Pancreas (tissue), 10 donors: ENCODE measurements around the gene CYP2D6. TPM values are rescaled to one million over a fixed set of nuclear protein-coding genes. Genes with fewer than 3 reads are reported as not detected.
"Not testable (repeated sequence)": the region's sequence is repeated elsewhere in the genome, so short reads cannot be mapped to it uniquely, and the experiment has no call there.

ENCODE experiments used
- ATAC-seq, 4 donors: fragments of 200-7000 bp; cut with Tn5 transposase; one replicate each; pipeline versions ENCODE4 v1.8.0 to v1.9.1; 2020; ENCODE audit warnings: mild to moderate bottlenecking in 4 of 4, moderate library complexity in 4 of 4
- DNase-seq, 6 donors: peaks; one replicate each; pipeline ENCODE4 v3.0.0-alpha.2; 2020
- FAIRE-seq: peaks from 2 replicates; lab custom pipeline; 2012; peaks lifted over from hg19 to GRCh38; lab: Jason Lieb, UNC
- H3K27ac ChIP-seq, 4 donors: fragments of 200-600 bp; sonication (generic); 1 replicate in 3 of 4; 2 replicates in 1 of 4; pipeline versions ENCODE4 v1.5.0 to v1.8.0; 2020
- H3K27me3 ChIP-seq, 4 donors: fragments of 200-600 bp; one replicate each; pipeline ENCODE4 v1.8.0; 2021
- H3K36me3 ChIP-seq, 3 donors: fragments of 200-600 bp; sonication (generic) in 1 of 3; one replicate each; pipeline versions ENCODE4 v1.5.0 to v1.8.0; 2020 to 2021
- H3K4me1 ChIP-seq, 3 donors: fragments of 200-600 bp; one replicate each; pipeline ENCODE4 v1.8.0; 2021
- H3K4me3 ChIP-seq, 4 donors: fragments of 200-600 bp; sonication (generic) in 2 of 4; one replicate each; pipeline versions ENCODE4 v1.5.0 to v1.8.0; 2020 to 2021
- H3K9me3 ChIP-seq, 4 donors: fragments of 200-600 bp; one replicate each; pipeline ENCODE4 v1.8.0; 2021
- WGBS, 2 donors: extraction: QIAGEN DNeasy Blood & Tissue Kit; methylation state at CpG; one replicate each; pipeline ENCODE4 v1.1.7; 2013; 5-methylcytosine and 5-hydroxymethylcytosine counted together
- intact Hi-C, 3 donors: fragments of 100-400 bp; cut with DNase I; formaldehyde crosslinking; loops; one replicate each; pipeline versions ENCODE4 v1.11.1 to v1.14.2; 2022
- polyA plus RNA-seq, 2 donors: library from polyadenylated mRNA; stranded (reverse); fragments of 200-250 nt; gene quantifications; one replicate each; pipeline ENCODE4 v1.2.3, GENCODE V29; 2013
- total RNA-seq, 6 donors: library from RNA; stranded (reverse); fragmentation: NEBNext Ultra II Directional in 4 of 6; extraction: Animal tissue kit (Norgen Biotek cat#: 25700) in 4 of 6; gene quantifications; one replicate each; pipeline versions ENCODE4 v1.2.1 to v1.2.4, GENCODE V29; 2021 to 2023
- TF ChIP-seq, protein P1 (sequence below), 4 donors: fragments of 200-600 bp; sonication (generic) in 3 of 4; IDR thresholded peaks; one replicate each; pipeline versions ENCODE4 v1.5.0 to v1.8.0; 2021; ENCODE audit warnings: antibody characterized with exemption in 4 of 4
- donor health status: healthy with polysubstance abuse.
- donor health status: DM: no; HTN: no; CAD: no; lungs with moderate emphysema.
- donor health status: DM: no; HTN: no; CAD: no.
- donor health status: control.
- donor health status: control.
- donor health status: Bipolar disorder and iron deficiency.
- donor health status: DM: yes; HTN: yes; CAD: no.
- donor health status: DM: no; HTN: no; CAD: no.
- donor health status: DM: no; HTN: no; CAD: no.
- donor health status: DM: yes; HTN: yes; CAD: no.

Gene CYP2D6
- total and polyA plus RNA-seq, 8 donors, result 0.35 to 7.3 (median 0.66) TPM

DNA sequence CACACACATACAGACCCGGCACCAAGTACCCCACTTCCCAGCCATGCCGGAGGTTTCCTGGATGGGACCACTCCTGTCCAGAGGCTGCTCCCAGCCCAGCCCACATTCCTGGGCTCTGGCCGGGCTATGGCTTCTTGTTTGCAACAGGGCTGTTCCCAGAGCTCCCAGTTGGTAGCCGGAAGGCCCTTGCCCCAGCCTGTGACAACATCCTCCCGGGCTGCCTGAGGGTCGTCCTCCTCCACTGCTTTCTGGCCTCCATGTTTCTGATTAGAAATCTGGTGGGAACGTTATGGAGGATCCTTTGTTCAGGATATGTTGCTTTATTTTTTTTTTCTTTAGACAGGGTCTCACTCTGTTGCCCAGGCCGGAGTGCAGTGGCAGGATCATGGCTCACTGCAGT, 952 bp upstream of the CYP2D6 start:
- DNase-seq (no peak), FAIRE-seq (no peak), ATAC-seq (no peak)
- WGBS, 2 donors, result 69 to 75% methylated on average over 8 of the region's 8 CpGs
- intact Hi-C loops, result no loop called here
- H3K9me3 ChIP-seq, result no peaks in the 10 kb centered on the region
- no peaks in the 10 kb centered on the region for H3K36me3 ChIP-seq
- no peaks in the 10 kb centered on the region for H3K4me1 ChIP-seq
- H3K4me3 ChIP-seq, result no peak overlapping the region
- TF ChIP-seq, protein P1, sequence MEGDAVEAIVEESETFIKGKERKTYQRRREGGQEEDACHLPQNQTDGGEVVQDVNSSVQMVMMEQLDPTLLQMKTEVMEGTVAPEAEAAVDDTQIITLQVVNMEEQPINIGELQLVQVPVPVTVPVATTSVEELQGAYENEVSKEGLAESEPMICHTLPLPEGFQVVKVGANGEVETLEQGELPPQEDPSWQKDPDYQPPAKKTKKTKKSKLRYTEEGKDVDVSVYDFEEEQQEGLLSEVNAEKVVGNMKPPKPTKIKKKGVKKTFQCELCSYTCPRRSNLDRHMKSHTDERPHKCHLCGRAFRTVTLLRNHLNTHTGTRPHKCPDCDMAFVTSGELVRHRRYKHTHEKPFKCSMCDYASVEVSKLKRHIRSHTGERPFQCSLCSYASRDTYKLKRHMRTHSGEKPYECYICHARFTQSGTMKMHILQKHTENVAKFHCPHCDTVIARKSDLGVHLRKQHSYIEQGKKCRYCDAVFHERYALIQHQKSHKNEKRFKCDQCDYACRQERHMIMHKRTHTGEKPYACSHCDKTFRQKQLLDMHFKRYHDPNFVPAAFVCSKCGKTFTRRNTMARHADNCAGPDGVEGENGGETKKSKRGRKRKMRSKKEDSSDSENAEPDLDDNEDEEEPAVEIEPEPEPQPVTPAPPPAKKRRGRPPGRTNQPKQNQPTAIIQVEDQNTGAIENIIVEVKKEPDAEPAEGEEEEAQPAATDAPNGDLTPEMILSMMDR (IDR thresholded peaks at IDR 0.05), result no peak
- H3K27me3 ChIP-seq, result no peaks in the 10 kb centered on the region
- H3K27ac ChIP-seq, result no peak overlapping the region

DNA sequence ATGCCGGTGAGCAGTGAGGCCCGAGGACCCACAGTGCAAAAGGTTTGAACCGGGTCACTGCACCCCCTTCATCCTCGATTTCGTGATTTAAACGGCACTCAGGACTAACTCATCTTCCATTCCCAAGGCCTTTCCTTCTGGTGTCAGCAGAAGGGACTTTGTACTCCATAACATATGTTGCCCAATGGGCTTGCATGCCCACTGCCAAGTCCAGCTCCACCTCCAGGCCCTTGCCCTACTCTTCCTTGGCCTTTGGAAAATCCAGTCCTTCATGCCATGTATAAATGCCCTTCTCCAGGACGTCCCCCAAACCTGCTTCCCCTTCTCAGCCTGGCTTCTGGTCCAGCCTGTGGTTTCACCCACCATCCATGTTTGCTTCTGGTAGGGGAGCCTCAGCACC, 428 bp downstream of the CYP2D6 start:
- H3K4me1 ChIP-seq, H3K9me3 ChIP-seq, FAIRE-seq, H3K27ac ChIP-seq, intact Hi-C loops, H3K27me3 ChIP-seq, H3K36me3 ChIP-seq, DNase-seq, ATAC-seq, H3K4me3 ChIP-seq: not testable (repeated sequence)
- 0 to 33% methylated on average over 1 of the region's 7 CpGs for WGBS, 2 donors

DNA sequence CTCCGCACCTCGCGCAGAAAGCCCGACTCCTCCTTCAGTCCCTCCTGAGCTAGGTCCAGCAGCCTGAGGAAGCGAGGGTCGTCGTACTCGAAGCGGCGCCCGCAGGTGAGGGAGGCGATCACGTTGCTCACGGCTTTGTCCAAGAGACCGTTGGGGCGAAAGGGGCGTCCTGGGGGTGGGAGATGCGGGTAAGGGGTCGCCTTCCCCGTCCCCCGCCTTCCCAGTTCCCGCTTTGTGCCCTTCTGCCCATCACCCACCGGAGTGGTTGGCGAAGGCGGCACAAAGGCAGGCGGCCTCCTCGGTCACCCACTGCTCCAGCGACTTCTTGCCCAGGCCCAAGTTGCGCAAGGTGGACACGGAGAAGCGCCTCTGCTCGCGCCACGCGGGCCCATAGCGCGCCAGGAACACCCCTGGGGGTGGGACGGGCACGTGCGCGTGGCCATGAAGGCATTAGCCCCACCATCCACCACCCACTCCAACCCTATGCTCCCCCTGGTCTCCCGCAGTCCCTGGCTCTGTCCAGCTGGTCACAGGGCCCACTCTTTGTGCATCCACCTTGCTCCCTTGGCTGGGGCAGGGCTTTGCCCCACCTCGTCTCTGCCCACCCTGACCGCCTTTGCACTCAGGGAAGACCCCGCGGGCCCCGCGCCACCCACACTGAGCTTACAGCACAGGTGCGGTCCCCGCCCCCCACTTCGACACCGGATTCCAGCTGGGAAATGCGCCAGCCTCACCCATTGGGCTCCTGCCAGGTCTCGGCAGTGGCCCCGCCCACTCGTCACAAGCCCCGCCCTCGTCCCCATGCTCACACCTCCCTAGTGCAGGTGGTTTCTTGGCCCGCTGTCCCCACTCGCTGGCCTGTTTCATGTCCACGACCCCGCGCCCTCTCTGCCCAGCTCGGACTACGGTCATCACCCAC, 1.6 kb downstream of the CYP2D6 start:
- ATAC-seq, result peak; percentile 5 to 63 (median 38)
- H3K36me3 ChIP-seq, FAIRE-seq, H3K4me1 ChIP-seq, H3K4me3 ChIP-seq, H3K27ac ChIP-seq, H3K27me3 ChIP-seq, H3K9me3 ChIP-seq, intact Hi-C loops: not testable (repeated sequence)
- WGBS, 2 donors, result 61 to 68% methylated on average over 50 to 65 of the region's 65 CpGs
- peak in 2 of 6 donors; percentile 49 to 83 for DNase-seq

DNA sequence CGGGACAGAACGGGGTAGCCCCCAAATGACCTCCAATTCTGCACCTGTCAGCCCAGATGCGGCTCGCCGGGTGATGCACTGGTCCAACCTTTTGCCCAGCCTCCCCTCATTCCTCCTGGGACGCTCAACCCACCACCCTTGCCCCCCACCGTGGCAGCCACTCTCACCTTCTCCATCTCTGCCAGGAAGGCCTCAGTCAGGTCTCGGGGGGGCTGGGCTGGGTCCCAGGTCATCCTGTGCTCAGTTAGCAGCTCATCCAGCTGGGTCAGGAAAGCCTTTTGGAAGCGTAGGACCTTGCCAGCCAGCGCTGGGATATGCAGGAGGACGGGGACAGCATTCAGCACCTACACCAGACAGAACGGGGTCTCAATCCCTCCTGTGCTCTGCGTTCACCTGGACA, 2.6 kb downstream of the CYP2D6 start:
- DNase-seq, FAIRE-seq, ATAC-seq, H3K9me3 ChIP-seq, H3K36me3 ChIP-seq, H3K4me3 ChIP-seq, intact Hi-C loops, H3K27me3 ChIP-seq, H3K27ac ChIP-seq, H3K4me1 ChIP-seq: not testable (repeated sequence)
- 79 to 86% methylated on average over 8 to 13 of the region's 13 CpGs for WGBS, 2 donors

DNA sequence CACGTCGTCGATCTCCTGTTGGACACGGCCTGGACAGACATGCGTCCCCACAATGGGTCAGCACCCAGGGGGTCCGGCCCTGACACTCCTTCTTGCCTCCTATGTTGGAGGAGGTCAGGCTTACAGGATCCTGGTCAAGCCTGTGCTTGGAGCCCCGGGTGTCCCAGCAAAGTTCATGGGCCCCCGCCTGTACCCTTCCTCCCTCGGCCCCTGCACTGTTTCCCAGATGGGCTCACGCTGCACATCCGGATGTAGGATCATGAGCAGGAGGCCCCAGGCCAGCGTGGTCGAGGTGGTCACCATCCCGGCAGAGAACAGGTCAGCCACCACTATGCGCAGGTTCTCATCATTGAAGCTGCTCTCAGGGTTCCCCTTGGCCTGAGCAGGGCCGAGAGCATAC, 3.0 kb downstream of the CYP2D6 start:
- Histone ChIP-seq H3K27me3 (no peaks in the 10 kb centered on the region), H3K4me1 (no peaks in the 10 kb centered on the region), H3K4me3 (no peak overlapping the region), H3K27ac (no peak overlapping the region), H3K9me3 (no peaks in the 10 kb centered on the region), H3K36me3 (no peaks in the 10 kb centered on the region)
- FAIRE-seq (no peak), ATAC-seq (no peak), DNase-seq (no peak)
- intact Hi-C loops, result no loop called here
- WGBS, 2 donors, result 80 to 93% methylated on average over 15 to 16 of the region's 16 CpGs
- TF ChIP-seq, protein P1 (IDR thresholded peaks at IDR 0.05), result no peak

GRCh38 chr22:42123529-42123928, 7.1 kb downstream of the CYP2D6 start:
- H3K36me3 ChIP-seq, H3K4me1 ChIP-seq, H3K4me3 ChIP-seq, ATAC-seq, intact Hi-C loops, H3K9me3 ChIP-seq, FAIRE-seq, H3K27me3 ChIP-seq, H3K27ac ChIP-seq, DNase-seq: not testable (repeated sequence)
- no CpG with 5 or more reads among the region's 4 CpGs for WGBS, 2 donors

DNA sequence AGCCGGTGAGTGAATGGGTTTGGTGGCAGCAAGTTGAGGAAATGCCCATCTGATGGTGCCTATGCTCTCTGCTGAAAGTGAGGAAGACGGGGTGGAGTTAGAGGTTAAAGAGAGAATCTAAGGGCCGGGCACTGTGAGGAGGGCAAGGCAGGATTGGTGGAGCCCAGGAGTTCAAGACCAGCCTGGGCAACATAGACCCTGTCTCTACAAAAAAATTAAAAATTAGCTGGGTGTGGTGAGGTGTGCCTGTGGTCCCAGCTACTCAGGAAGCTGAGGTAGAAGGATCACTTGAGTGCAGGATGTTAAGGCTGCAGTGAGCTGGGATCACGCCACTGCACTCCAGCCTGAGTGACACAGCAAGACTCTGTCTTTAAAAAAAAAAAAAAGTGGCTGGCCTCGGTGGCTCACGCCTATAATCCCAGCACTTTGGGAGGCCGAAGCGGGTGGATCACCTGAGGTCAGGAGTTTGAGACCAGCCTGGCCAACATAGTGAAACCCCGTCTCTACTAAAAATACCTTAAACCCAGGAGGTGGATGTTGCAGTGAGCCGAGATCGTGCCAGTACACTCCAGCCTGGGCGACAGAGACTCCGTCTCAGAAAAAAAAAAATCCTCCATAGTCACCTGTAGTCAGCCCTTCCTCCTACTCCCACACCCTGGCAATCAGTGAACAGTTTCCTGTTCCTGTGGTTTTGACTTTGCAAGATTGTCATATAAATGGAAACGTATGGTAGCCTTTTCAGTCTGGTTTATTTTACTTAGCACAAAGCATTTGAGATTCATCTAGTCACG, 10.2 kb downstream of the CYP2D6 start:
- H3K27ac ChIP-seq, H3K4me1 ChIP-seq, FAIRE-seq, intact Hi-C loops, H3K4me3 ChIP-seq, H3K36me3 ChIP-seq, H3K9me3 ChIP-seq, DNase-seq, H3K27me3 ChIP-seq, ATAC-seq: not testable (repeated sequence)
- 79 to 80% methylated on average over 15 of the region's 15 CpGs for WGBS, 2 donors
